EH (cell line): ENCODE measurements around the gene CDH23.
A peak's percentile ranks its signal among the peaks of the same experiment; 100 is the strongest.

Source experiments
- DNase-seq: peaks from one replicate; pipeline ENCODE4 v3.0.0-alpha.2; 2015; ENCODE audit warnings: low read depth

Gene CDH23

DNA sequence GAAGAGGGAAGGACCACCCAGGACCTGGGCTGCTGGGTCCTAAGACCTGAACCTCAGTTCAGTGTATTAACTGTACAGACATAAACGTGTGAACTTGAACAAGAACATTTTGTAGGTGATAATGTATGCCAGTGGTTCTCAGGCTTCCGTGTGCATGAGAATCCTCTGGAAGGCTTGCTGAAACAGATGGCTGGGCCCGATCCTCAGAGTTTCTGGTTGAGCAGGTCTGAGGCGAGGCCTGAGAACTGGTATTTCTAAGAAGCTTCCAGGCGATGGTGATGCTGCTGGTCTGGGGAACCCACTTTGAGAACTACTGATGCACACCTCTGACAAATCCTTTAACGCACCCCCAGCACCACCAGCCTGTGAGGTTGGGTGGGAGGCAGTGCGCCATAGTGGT is 70.4 kb downstream of the CDH23 start:
- DNase-seq = no peak

- no peak for DNase-seq
Measured at GRCh38 chr10:71467569-71468362, 71.0 kb downstream of the CDH23 start.

- DNase-seq = no peak
Measured at GRCh38 chr10:71468363-71469094, 71.8 kb downstream of the CDH23 start.

DNA sequence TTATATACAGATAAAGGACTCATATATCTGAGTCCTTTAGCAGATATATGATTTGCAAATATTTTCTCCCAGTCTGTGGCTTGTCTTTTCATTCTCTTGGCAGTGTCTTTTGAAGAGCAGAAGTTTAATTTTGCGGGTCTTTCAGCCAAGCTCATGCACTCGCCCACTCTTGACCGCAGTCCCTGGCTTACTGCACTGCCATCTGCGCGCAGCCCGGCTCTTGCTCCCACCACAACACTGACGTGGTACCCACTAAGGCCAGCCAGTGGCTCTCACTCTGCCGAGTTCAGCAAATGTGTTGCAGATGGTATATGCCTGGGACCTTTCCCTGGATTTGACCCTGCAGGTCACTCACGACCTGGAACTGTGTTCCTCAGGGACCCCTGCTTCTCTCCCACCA is 74.3 kb downstream of the CDH23 start:
- DNase-seq = no peak

- DNase-seq = no peak
Measured at GRCh38 chr10:71471957-71472365, 75.2 kb downstream of the CDH23 start.

GRCh38 chr10:71472466-71472865 is 75.7 kb downstream of the CDH23 start:
- no peak for DNase-seq

DNA sequence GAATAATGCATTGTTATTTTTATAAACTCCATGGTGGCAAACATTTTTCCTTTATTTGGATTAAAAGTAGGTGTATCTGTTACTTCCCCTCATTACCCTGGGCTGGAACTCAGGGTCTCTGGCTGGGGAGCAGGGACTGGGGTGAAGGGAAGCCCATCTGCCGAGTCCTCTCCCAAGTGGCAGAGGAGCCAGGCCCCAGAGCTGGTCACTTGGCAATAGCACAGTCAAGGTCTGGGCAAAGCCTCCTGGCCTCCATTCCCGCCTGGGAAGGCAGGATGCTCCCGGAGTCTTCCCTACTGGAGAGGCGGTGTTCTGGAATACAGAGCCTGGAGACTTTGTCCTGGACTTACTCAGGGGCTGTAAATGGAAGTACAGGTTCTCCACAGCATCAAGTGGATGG is 76.2 kb downstream of the CDH23 start:
- no peak for DNase-seq

DNA sequence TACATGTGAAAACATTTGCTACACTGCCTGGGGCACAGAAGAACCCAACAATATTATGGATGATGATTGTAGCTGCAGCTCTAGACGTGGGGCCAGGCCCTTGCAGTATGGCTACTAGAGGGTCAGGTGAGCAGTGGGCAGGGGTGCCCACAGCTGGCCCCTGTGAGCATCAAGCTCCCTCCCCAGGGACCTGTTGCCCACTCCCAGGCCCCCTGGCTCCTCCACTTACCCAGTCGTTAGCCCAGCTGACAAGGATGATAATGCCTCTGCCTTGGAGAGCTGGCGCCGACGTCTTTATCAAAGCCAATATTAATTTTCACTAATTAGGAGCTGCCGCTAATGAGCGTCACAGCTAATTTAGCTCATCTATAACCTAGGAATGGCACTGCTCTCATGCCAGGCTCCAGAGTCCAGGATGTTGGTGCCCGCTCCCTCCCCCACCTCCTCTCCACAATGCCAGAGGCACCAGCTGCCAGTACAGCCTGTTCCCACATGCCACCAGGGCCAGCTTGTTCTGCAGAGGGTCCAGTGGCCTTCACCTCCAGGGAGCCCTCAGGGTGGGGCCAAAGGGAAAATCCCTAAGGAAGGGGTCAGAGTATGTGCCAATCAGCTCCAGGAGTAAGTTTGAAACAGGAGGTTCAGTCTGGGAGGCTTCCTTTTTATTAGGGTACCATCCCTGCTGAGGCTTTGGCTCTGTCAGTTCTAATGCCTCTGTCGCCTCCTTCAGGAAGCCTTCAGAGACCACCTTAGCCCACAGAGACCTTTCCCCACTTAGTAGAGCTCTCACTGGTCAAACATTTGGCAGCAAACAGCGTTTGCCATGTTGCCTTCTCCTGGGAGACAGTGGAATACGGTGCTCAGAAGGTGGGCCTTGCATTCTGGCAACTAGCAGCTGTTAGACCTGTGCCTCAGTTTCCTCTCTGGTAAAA is 77.2 kb downstream of the CDH23 start:
- DNase-seq = no peak

- DNase-seq = no peak
Measured at GRCh38 chr10:71474702-71475242, 78.1 kb downstream of the CDH23 start.

DNA sequence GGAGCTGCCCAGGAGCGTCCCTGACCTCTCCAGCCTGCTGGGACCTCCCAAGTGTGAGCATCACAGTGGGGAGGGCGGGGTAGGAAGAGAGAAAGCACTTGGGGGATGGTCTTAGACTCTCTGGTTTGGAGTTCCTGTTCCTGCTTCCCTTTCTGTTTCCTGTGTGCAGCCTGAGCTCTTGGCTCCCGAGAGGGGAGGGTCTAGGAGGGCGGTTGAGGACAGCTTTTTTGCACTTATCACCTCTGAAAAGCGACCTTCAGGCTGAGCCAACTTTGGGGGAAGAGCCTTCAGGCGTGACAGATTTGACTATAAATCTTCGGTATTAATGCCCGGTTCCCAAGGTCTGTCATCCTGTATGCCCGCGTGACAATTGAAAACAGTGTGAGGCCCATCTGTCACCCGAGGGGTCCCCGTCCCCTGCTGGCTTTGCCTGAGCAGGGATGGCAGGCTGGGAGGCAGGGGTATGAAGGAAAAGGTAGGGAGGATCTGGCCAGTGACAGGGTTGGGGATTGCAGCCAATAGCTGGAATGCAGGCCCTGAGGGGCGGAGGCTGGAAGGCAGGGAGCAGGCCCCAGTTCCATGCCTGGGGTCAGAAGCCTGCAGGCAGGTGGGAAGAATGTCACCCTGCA is 78.6 kb downstream of the CDH23 start:
- DNase-seq = no peak

DNA sequence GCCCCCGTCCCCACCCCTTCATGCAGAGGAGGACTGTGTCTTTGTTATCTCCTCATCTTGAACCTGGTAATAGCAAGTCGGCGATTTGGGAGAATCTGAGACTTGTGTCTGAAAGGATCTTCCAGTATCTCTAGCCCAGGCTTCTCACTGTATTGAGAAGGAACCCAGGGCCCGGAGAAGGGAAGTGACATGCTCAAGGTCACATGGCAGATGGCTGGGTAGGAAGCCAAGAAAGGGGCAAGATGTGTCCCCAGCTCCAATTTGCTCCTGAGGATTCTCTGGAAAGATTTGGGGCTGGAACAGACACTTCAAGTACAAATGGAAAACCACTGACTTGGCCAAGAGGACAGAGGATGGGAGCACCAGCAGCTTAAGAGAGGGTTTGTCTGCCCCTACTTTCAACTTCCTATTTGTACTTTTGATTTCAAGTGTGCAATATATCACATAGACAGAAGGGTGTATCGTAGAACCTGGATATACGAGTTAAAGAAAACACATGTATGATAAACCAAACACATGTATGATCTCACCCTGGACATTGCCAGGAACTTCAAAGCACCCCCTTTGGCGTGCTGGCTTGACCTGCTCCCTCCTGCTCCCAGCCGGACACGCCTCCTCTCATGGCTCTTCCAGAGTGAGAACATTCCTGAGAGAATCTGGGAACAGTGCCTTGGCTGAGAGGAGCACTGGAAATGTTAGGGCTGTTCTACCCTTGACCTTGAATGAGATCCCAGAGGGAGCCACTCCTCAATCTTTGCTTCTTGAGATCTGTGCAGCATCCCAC is 79.7 kb downstream of the CDH23 start:
- DNase-seq = peak; percentile 6

DNA sequence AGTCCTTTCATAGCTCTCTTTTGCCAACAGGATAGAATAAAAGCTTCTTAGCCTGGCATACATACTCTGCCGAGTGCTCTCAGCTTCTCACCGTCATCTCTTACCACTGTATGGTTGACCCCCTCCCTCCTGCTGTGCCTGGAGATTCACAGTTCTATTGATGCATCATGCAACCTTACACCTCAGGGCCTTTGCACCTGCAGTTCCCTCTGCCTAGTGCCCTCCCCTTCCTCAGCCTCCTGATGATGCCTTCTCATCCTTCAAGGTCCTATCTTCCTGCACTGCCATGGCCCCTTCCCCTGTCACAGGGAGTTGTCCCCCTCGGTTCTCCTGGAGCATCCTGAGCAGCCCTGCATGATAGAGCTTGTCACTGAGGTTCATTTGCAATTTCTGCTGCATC is 81.5 kb downstream of the CDH23 start:
- DNase-seq = no peak

DNA sequence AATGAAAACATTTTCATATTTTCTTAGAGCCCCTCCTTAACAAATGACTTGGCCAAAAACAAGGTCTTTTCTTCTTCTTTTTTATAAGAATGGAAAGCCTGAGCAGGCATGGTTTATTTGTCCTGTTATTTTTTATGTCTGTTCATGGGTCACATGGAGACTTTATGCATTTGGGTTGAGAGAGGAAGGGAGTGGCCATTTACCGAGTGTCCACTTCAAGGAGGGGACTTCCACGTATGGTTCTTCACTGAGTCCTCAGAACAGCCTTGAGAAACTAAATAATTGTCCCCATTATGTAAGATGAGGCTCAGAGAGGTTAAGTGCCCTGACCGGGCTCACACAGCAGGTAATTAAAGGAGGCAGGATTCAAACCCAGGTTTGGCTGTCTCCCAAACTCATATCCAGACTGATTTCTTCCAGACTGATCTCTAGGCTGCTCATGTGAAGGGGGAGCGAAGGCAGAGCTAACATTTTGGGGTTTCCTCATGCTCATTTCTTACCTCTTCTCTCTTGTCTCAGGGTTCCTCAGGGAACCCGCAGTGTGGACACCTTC is 82.2 kb downstream of the CDH23 start:
- no peak for DNase-seq

DNA sequence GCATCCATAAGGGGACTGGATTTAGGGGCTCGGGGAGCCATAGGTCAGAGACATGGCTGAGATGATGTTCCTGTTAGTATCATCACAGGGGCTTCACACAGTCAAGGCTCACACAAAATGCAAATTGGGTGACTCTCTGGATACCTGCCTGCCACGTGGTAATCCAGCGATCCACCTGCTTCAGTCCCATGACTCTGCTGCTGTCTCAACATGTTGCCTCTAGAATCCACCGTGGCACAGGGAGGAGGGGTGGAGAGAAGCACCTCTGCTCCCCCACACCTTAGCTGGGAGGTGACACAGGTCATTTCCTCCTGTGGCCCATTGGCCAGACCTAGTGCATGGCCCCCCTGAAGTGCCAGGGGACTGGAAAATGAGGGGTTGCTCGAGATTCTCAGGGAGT is 83.1 kb downstream of the CDH23 start:
- no peak for DNase-seq

- DNase-seq = no peak
Measured at GRCh38 chr10:71480662-71481061, 83.9 kb downstream of the CDH23 start.

- no peak for DNase-seq
Measured at GRCh38 chr10:71481746-71482410, 85.2 kb downstream of the CDH23 start.

DNA sequence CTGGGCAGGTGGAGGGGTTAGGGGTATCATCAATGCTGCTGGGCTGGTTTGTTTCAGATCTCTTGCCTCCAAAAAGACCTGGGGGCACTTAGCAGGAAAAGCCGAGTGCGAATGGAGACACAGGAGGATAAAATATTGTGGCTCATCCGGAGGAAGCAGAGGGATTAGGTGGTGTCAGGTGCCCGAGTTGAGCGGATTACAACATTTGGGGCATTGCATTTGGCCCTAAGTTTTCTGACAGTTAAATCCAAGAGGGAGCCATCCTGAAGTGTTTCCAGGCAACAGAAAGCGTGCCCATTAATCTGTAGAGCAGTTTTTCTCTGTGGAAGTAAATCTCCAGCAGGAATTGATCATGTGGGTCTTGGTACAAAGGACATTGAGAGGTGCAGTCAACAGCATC is 85.9 kb downstream of the CDH23 start:
- DNase-seq = no peak

DNA sequence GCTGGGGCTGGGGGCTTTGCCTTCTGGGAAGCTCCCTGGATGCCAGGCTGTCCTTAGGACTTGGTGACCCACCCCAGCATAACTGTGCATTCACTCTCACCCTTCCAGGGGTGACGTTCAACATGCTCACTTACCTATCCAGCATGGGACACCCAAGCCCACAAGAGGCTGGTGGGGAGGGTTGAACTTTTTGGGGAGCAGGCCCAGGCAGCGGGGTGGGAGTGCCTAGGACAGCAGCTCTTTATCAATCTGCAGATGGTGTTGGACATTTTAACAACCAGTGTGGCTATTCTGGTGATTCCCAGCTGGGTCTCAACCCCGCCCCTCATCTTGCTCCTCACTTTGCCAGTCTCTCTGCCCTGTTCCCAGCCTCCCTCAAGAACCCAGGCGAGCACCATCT is 86.4 kb downstream of the CDH23 start:
- no peak for DNase-seq

GRCh38 chr10:71483885-71484751 is 87.4 kb downstream of the CDH23 start:
- DNase-seq = no peak
